ENCODE measurements around the gene PPM1M.

The PPM1M gene

DNA sequence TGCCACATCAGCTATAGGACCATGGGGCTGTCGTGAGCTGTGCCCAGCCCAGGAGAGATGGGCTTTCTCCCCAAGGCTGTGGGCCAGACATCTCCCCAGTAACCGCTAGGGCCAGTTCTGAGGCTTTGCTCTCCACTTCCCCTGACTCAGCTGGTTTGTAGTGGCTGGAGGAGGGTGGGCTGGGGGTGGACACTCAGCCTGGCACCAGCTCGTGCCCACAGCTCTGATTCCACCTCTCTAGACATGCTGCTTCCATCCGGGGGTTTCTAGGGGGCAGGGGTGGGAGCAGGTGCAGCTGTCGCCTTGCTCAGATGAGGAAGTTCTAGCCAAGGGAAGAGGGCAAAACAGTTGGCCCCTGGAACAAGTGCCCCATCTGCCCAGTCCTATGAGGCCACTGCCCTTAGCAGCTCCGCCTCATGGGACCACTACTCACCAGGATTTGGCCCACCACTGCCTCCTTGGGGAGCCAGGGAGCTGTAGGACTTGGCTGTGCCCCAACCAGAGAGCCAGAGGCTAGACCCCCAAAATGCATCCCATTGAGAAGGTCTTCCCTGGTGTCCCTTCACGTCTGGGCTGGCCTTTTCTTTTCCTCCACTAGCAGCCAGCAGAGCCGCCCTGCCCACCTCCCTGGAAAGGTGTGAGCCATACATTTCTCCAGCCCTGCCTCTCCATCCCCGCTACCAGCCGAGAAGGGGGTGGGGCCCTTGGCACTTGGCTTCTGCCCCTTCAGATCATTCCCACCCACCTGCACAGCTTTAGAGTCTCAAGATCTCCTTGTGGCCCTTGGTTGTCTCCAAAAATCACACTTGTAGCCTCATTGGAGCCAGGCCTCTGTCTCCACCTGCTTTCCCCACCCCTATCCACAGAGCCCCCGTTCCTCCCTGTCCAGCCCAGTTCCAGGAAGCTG lies 51.9 kb downstream of the PPM1M start:
- no peak for DNase-seq (ENCODE audit: low read depth)

DNA sequence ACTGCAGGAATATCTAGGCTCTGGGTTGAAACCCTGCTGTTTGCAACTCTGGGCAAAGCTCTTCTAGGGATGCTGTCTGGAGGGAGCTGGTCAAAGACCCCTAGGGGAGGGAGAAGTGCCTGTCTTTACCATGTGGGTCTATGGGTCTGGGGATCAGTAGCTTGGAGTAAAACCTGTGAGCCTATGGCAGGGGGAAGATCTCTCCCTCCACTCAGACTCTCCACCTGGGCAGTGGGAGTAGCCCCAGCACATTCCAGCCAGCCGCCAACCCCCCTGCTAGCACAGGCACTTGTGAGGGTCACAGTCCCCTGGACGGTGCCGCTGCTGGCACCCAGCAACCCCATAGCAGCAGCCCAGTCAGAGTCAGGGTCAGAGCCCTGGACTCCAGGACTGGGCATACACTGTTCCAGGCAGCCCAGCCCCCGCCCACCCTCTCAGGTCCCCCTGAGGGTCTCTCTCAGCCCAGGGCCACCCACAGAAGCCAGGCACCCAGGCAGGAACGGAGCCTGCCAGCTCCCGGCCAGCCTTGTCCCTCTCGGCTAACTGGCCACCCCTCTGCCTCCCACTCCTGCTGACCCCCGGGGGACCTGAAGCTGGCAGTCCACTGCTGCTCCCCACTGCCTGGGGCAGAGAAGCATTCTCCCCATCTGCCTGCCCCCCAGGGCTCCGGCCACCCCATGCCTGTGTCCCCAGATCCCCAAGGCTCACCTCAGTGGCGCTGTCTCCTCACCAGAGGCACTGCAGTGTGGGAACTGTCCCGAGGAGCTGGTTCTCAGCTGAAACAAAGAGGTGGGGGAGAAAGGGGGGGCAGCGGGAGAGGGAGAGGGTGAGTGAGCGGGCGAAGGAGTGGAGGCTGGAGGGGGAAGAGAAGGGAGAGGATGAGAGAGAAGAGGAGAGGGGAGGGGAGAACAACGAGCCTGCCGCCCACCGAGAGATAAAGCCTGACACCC lies 52.9 kb downstream of the PPM1M start:
- DNase-seq (ENCODE audit: low read depth): no peak

DNA sequence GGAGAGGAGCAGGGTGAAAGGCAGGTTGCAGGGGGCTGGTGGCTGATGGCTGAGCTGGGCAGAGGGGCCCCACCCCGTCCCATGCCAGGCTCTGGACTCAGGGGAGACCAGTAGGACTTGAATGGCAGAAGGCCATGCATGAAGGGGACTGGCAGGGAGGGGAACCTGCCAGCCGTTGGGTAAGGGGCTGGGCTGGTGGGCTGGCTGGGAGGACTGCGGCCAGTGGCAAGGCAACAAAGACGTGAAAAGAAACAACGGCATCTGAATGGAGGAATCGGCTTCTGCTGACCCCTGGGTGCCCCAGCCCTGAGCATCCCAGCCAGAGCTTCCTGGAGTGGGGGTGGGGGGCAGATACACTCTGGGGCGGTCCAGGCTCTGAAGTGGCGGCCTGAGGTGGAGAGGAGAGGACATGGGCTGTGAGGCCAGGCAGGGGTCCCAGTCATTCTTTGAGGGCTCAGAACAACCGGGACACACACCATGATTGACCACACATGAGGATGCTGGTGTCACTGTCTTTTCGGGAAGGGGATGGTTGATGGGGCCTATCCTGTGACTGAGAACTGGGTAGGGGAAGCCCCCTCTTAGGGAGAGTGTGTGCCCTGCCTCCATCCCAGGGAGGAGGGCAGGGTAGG lies 53.8 kb downstream of the PPM1M start:
- DNase-seq (ENCODE audit: low read depth): no peak

Measured in activated gamma-delta T cell treated with anti-CD3 and anti-CD28 coated beads, Interleukin-2, amount 50 U/mL, for 16 hours (primary cell).